Stimulated activated CD4-positive, alpha-beta T cell treated with anti-CD3 and anti-CD28 coated beads, TNF-alpha, amount 100 ng/mL, for 24 hours (primary cell): Measurements from ENCODE around the gene OMG.
"Not testable (repeated sequence)": the region's sequence is repeated elsewhere in the genome, so short reads cannot be mapped to it uniquely, and the experiment has no call there.

Experiments
- DNase-seq, 3 experiments: peaks; one replicate each; pipeline ENCODE4 v3.0.0-alpha.2; 2020; ENCODE audit warnings: low read depth in 3 of 3

The OMG gene

DNA sequence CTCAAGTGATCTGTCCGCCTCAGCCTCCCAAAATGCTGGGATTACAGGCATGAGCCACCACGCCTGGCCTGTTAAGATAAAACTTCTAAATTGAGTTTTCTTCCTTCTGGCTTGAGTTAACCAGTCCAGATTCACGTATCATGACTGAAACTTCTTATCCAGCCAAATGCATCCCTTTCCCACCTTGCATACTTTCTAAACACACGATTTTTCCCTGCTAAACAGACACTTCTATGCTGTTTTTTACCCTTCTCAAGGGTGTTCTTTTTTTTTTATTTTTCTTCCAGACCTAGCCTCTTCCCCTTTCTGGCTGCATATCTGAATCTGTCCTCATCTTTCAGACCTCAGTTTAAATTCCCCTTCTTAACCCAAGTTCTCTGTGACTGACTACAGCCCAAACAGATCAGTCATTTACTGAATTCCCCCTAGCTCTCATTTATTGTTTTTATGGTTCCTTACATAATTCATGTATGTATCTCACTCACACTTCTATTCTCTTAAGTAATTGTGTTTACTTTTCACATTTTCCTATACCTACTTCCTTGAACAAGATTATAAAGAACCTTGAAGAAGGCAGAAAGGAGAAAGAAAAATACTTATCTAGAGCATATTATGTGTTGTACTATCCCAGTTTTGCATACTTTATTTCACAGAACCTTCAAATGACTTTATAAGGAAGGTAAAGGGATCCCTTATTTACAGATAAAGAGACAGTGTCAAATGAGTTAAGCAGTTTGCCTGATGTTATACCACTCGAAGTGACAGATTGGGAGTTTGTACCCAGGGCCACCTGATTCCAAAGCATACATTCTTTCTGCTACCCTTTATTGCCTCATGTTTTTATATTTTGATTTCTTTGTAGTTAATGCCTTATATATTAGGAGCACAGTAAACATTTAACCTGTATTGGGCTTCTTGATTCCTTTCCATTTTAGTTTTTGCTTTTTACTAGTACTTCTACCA lies 11.6 kb upstream of the OMG start:
- DNase-seq, result no peak

DNA sequence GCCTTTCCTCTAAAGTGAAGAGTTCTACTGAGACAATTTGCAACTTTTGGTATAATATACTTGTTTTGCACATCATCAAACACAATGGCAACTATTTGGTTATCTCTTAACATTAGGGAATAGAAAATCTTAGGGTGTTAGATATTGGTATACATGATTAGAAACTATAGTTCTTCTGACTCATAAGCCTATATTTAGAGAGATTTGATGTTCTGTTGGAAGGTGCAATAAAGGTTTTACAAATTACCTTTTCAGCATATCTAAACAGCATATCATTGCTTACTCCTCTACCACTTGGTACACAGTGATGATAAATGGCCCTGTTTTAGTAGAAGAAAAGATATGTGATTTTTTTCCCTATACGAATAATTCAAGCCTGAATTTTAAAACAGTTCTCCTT lies 10.6 kb upstream of the OMG start:
- DNase-seq, result no peak

DNA sequence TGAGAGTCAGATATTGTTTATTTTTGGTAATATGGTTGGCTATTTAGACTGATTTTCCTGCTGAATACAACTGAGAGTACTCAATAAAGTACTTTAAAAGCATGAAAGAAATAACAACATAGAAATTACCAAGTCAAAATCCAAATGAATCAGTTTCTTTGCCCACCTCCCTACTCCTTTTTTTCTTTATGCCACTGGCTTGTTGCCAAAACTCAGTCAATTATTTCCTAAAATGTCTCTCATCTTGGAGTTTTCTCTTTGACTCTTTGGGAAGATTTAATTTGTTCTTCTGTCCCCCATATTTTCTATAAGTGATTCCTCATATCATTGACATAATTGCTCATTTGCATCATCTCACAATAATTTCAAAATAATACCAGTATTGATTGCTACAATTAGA lies 2.6 kb upstream of the OMG start:
- DNase-seq, result no peak

DNA sequence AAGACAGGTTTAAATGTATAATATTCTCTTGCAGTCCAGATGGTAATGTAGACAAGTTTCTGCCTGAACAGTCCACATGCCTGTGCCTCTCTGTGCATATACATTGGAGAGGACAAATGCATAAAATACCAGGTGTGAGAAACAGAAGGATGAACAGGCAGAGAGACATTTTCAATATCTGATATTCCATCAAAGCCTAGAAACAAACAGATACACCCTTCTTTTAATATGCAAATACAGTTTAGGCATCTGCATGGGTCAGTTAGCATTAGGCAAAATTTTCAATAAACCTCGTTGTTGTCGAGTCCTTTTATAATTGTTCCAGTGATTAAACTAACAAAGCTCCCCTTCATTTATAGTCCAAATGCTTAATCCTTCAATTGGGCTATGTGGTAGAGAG lies 897 bp downstream of the OMG start:
- no peak for DNase-seq

DNA sequence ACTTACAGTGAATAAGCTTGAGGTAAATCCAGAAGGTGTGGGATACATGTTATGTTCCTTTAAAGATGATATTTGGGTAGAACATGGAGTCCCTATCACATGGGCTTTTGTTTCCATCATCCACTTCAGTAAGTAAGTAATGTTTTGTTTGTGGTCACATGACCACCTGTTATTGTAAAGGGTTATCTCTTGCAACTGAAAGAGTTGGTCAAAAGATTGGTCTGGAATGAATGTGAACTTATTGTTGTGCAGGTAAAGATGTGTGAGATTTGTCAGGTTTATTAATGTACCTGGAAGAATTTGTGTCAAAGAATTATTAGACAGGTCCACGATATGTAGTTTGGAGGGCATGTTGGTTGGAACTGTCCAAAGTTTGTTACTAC lies 1.6 kb downstream of the OMG start:
- DNase-seq, result no peak

DNA sequence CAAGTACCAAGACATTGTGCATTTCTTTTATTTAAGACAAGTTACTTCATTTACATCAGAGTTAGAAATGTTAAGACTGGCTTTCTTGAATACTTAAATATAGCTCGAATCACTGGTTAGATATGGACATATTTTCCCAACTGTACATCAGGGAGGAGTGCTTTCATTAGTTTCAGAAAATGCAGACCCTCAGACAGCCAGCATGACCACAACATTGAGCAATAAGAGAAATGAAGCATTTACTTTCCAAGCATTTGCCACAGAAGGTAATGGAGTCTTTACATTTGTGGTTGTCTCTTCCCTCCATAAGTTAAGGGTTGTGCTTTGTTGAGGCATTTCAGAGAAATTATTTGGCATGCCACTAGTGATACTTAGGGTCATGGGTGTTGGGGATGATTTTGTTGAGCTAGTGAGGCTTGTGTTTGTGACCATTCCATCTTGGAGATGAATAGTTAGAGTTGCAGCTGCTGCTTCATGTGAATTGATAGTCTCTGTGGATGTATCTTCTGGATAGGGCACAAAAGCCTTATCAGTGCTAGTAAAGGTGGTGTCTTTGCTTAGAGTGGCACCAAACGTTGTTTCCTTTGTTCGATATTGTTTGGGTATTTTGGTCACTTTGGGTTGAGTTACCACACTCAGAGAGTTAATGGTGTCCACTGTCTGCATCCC lies 2.1 kb downstream of the OMG start:
- no peak for DNase-seq

DNA sequence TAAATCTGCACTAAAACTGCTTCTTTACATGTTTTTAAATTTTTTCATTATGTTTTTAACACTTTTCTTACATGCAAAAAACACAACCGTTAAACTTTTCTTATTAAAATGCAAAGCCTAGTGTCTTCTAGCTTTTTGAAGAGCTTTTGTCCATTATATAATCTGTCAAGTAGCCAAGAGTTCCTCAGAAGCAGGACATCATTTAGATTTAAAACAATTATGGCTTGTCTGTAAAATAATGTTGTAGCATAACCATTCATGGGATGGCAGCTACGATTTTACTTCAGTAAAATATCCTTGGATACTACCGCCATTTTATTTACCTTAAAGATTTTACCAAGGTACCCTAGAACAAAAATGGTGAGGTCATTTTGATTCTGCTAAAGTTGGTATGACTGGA lies 2.8 kb downstream of the OMG start:
- no peak for DNase-seq

DNA sequence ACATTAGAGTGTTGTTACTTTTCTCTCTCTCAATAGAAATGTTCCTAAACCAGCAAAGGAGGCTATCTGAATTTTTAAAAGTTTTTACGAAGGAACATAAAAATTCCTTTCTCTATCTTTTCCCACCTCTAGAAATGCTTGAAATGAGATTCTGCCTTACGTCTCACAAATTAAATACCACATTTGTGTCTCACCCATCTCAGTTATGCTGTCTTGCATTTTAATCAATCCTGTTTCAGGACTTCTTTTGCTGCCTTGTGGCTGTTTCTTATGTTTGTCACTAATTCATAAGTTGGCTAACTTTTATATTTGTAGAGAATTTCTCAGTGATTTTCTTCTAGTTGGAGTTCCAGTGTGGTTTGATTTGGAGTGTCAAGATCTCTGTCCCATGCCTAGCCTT lies 3.5 kb downstream of the OMG start:
- no peak for DNase-seq

DNA sequence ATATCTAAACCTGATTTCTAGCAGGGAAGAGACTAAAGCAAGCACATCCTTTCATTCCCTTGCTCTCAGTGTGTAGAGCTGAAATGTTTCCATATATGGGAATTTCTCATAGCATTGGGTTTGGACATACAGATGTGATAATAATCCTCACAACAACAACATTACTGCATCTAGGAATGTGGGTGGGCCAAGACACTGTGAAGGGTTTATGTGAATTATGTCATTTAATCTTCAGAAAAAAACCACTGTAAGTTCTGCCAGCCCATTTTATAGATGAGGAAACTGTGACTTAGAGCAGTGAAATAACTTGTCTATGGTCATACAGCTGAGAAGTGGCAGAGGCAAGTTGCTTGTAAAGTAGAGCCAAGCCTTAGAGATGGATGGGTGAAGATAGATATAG lies 5.2 kb downstream of the OMG start:
- DNase-seq, result no peak

DNA sequence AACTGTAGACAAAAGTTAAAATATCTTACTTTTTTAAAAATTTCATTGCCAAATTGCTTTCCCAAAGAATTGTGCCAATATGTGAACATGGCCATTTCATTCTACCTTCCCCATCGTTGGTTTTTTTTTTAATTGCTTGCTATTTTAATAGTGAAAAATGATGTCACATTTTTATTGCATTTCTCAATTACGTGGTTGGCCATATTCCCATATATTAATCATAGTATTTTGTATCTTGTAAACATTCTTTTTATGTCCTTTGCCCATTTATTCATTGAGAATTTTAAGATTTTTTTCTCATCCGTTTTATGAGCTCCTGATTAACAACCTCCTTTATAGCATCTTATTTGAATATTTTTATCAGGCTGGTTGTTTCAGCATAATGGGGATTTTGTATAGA lies 7.2 kb downstream of the OMG start:
- DNase-seq, result no peak

DNA sequence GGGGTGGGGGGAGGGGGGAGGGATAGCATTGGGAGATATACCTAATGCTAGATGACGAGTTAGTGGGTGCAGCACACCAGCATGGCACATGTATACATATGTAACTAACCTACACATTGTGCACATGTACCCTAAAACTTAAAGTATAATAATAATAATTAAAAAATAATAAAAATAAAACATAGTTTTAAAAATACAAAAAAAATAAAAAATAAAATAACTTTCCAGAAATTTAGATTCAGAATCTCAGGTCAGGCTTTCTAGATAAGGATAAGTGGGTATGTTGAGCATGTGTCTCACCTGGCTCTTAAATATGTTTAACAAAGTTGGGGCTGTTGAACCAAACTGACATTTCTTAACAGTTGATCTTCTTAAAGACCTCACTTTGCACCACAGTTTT lies 9.1 kb downstream of the OMG start:
- DNase-seq, result not testable (repeated sequence)

DNA sequence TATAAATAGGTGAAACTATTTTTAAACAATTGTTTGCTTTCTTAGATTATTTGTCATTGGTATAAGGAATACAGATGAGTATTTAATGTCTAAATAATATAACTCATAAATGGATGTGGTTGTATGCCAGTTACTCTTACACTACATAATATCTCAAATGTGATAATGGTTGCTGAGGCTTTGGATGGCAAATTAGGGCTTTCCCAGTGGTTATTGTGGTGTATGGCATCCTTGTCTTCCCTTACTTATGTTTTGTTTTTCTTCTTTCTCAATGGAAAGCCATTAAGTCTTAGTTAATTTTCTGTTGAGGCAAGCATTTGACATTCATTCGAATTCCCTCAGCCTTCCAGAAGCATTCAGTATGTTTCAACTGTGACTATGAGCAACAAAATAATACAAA lies 10.5 kb downstream of the OMG start:
- no peak for DNase-seq

DNA sequence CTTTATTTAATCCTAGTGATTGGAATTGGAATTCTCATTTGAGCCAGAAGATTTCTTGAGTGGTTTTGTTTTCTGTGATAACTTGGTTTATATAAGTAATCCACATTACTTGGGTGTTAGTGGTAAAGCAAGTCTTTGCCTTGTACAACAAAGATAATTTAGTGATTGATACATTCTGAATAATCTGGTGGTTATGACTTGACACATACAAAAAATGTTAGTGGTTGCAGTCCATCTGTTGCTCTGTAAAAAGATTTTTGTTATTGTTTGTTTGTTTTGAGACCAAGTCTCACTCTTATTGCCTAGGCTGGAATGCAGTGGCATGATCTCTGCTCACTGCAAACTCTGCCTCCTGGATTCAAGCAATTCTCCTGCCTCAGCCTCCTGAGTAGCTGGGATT lies 13.2 kb downstream of the OMG start:
- no peak for DNase-seq

DNA sequence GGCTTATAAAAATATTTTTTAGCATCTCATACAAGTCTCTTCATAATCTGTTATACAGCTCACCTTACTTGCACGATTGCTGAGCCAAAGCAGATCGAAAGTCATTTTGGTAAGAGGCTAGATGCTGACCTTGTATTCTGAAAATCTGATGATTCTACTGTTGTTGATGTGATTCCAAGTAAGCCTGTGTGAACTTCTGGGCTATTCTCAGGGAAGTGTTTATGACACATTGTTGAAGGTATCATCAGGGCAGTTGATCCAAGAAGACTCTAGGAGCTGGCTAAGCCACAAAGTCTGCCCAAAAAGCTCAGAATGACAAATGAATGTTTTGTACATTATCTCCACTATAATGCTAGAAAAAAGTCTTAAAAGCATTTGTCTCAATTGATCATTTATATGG lies 16.0 kb downstream of the OMG start:
- no peak for DNase-seq

DNA sequence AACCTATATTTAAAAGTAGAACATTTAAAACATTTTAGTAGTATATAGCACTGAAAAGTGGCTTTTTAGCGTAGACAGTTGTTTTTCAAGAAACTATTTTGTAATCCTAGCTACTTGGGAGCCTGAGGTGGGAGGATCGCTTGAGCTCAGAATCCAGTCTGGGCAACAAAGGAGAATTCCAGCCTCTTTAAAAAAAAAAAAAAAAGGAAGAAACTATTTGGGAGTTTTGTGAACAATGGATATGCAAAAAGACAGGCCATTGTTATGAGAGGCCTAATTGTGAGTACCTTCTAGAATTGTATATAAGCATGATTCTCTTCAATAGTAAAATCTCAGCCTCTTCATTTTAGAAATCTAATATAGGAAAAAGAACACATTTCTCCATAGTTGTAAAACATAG lies 17.6 kb downstream of the OMG start:
- no peak for DNase-seq

DNA sequence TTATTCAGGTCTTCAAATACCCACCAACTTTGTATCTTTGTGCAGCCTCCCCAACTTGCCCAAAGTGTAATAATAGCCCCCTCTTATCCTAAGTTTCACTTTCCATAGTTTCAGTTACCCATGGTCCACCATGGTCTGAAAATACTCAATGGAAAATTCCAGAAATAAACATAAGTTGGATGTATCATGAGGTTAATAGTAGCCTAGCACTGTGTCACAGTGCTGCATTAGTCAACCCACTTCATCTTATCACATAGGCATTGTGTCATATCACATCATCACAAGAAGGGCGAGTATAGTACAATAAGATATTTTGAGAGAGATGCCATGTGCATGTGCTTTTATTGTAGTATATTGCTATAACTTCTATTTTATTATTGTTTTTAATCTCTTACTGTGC lies 21.9 kb downstream of the OMG start:
- DNase-seq, result no peak

DNA sequence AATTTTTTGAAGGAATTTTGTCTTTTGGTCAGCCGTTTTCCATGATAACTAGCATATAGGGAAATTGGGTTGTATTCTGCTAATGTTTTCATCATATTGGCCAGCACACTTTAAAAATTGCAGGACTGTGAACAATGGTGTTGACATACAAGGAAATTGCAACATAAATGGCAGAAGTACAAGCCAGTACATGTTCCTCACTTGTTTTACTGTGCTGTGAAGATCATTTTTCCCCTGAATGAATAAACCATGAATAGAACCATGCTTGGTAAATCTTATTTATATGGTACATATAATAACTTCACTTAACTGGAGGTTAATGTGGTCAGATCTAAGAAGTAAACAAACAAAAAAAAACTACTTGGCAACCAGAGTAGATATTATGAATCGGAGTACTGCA lies 22.8 kb downstream of the OMG start:
- no peak for DNase-seq

DNA sequence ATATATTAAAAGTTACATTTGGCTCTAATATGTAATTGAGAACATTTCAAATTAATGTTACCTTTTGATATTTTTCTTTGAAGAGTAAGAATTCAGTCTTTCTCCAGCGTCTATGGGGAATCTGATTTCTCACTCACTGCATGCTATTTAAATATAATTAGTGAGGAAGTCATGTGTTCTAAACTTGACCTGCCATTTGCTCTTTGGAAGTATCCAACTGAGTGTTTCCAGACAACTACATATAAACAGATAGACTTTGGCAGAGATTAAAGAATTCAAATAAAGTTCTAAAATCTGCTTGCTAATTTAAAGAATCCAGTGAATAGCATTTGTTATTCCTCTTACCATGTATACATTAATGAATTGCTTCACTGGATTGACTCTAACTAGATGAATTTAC lies 23.5 kb downstream of the OMG start:
- no peak for DNase-seq

DNA sequence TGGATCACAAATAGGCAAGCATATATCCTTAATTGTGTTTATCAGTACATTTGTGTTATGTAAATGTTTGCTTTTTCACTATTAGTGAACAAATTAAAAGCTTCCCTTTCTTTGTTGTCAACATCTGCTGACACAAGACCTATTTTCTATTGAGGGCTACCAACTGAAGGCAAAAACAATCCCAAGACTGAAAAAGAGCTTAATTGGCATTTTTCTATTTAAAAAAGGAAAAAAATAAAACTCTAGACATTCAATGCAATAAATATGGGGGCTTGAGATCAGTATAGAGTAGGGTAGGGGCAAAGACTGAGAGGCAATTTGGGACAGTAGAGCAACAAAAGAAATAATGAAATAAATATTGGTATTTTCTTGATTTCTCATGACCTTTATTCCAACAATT lies 24.2 kb downstream of the OMG start:
- no peak for DNase-seq

DNA sequence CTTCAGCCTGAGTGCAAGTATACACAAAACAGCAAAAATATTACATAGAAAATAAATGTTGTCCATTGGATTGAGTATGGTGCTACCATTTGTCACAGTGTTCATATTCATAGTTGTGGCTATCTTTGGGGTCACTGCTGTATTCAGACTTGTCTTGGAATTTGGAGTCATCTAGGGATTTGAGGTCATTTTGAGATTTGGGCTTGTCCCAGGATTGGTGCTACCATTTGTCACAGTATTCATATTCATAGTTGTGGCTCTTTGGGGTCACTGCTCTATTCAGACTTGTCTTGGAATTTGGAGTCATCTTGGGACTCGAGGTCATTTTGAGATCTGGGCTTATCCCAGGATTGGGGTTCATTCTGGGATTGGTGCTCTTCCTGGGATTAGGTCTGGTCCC lies 24.8 kb downstream of the OMG start:
- DNase-seq, result no peak

DNA sequence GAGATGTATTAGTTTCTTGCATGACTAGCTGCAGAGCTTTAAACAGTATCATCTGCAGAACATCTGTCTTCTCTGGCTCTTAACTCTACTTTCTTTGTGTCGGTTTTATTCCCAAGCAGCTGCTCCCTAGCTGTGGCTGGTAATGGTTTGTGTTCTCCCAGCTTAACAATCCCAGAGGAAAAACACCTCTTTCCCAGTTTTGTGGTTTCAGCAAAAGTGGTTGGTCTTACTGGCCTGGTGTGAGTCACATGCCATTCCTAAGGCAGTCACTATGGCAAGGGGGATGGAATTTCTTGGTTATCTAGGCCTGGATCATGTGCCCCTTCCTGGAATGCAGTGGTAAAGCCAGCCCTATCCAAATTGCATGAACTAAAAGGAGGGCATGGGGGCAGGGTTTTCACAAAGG lies 27.5 kb downstream of the OMG start:
- no peak for DNase-seq

DNA sequence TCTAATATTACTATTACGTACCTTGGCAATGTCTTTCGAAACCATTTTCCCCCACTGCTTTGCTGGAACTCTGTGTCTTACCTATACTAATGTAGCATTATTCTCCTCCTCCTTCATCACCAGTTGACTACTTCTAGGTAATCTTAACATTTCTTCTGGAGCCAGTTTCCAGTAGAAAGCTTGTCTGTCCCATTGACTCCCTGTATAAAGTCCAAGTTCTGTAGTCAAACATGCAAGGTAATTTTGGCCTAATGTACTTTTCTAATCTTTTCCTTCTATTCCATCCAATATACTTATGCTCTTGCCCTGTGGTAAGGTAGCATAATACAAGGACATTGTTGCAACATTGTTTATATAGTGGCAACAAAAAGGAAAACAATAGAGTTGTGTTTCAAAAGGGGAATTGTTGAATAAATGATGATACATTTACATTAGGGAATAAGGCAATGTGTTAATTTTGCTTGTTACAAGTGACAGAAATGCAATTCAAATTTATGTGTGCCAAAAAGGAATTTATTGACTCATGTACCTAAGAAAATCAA lies 27.9 kb downstream of the OMG start:
- no peak for DNase-seq

DNA sequence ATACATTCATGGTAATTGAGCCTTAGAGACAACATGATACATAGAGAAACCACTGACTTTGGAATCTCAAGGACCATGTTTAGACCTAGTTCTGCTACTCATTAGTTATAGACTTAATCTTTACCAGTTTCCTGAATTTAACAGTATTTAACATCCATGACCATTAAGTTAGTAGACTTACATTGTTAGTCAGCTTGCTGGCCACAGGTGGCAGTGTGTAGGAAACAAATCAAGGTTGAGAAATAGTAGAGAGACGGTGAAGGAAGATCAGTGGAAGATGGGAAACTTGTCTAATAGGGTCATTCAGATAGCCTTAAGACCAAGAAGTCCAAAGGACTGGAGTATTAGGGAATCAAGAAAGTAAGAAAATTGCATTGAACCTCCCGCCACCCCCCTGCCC lies 31.0 kb downstream of the OMG start:
- no peak for DNase-seq
